Activated CD4-positive, alpha-beta memory T cell treated with anti-CD3 and anti-CD28 coated beads, Interleukin-2, amount 10 ng/mL, durations not matched to agents 7 days and 5 days (primary cell): ENCODE measurements around the gene TMEM168. TPM values are rescaled to one million over a fixed set of nuclear protein-coding genes. Genes with fewer than 3 reads are reported as not detected.

ENCODE experiments used
- CTCF ChIA-PET: fragments of 350-600 bp; sonication (Branson Sonifier 250); formaldehyde crosslinking; loops from one replicate; lab custom pipeline; 2021; ENCODE audit warnings: antibody characterized with exemption, inconsistent platforms; lab: Charles Lee
- POLR2A ChIA-PET: fragments of 350-600 bp; sonication (Branson Sonifier 250); formaldehyde crosslinking; loops from one replicate; lab custom pipeline; 2021; ENCODE audit warnings: antibody characterized with exemption; lab: Charles Lee
- DNase-seq: peaks from one replicate; pipeline ENCODE4 v3.0.0-alpha.2; 2020
- H3K27ac Mint-ChIP-seq: one replicate; pipeline ENCODE4 v1.8.0; 2021; ENCODE audit warnings: mild to moderate bottlenecking, mixed read lengths
- H3K27me3 Mint-ChIP-seq: one replicate; pipeline ENCODE4 v1.8.0; 2021; ENCODE audit warnings: mixed read lengths
- H3K36me3 Mint-ChIP-seq: one replicate; pipeline ENCODE4 v1.8.0; 2021; ENCODE audit warnings: low read depth, mixed read lengths
- H3K4me1 Mint-ChIP-seq: one replicate; pipeline ENCODE4 v1.8.0; 2021; ENCODE audit warnings: mixed read lengths
- H3K4me3 Mint-ChIP-seq: one replicate; pipeline ENCODE4 v1.8.0; 2021; ENCODE audit warnings: mild to moderate bottlenecking, mixed read lengths
- H3K9me3 Mint-ChIP-seq: one replicate; pipeline ENCODE4 v1.8.0; 2021; ENCODE audit warnings: mixed read lengths
- total RNA-seq, 2 experiments: library from RNA; stranded (reverse); gene quantifications; one replicate each; pipeline ENCODE4 v1.2.3, GENCODE V29; 2021

Gene TMEM168
- total RNA-seq, 2 experiments from 2014 or later = 15.3 to 19.5 TPM

DNA sequence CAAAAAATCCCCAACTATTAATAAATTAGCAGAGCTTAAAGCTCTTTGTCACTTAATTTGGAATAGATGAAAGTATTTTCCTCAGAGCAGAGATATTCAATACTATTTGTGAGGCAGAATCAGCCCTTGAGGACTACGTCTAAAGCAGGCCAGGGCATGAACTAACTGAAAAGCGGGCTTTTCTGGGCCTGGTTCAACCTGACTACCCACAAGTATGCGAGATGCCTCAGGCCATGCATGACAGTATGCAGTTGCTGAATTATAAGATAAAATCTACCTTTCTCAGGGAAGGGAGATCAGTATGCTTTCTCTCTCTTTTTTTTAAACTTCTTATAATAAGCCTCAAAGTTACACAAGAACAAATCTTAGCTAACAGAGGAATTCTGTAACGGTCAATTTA, 20.1 kb downstream of the TMEM168 start:
- Mint-ChIP-seq H3K4me3 (no peak overlapping the region), H3K36me3 (peaks cover 20% of the 10 kb centered on the region), H3K27ac (no peak overlapping the region), H3K4me1 (peaks cover 8% of the 10 kb centered on the region), H3K9me3 (no peaks in the 10 kb centered on the region), H3K27me3 (no peaks in the 10 kb centered on the region)
- ChIA-PET CTCF (no interaction called here), POLR2A (no interaction called here)
- no peak for DNase-seq

DNA sequence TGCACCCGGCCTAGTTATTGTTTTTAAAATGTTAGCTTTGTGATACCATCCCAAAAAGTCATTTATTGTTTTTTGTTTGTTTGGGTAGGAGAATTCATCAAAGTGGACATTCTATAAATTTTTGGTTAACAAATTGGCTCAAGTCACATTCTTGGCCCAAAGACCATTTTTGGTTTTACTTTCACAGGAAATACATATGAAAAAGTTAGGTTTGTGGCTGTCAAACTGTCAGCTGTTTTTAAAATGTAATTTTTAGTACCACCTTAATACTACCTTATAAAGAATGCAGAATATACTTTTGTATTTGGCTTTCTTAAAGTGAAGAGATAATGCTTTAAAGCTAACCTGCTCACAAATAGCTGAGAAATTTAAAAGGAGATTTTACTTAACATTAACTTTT, 25.1 kb downstream of the TMEM168 start:
- peaks cover 15% of the 10 kb centered on the region for H3K36me3 Mint-ChIP-seq
- peaks cover 17% of the 10 kb centered on the region for H3K4me1 Mint-ChIP-seq
- H3K27ac Mint-ChIP-seq = no peak overlapping the region
- no peaks in the 10 kb centered on the region for H3K27me3 Mint-ChIP-seq
- ChIA-PET POLR2A (no interaction called here), CTCF (no interaction called here)
- H3K9me3 Mint-ChIP-seq = no peaks in the 10 kb centered on the region
- no peak for DNase-seq
- H3K4me3 Mint-ChIP-seq = no peak overlapping the region

DNA sequence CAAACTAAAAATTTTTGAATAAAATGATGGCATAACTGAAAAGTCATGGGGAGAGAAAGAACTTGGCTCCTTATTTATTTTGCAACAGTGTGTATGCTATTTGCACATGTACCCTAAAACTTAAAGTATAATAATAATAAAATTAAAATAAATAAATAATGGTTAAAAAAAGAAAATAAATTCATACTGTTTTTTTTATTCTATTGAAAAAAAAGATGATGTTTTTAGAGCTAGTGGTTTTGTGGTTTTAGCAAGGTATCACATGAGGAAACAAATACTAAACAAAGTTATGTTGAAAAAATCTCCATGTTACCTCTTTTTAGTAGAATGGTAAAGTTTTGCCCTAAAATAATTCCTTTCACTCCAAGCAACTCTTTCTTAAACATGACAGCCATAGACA, 26.2 kb downstream of the TMEM168 start:
- peaks cover 11% of the 10 kb centered on the region for H3K36me3 Mint-ChIP-seq
- no peak for DNase-seq
- no peaks in the 10 kb centered on the region for H3K9me3 Mint-ChIP-seq
- H3K27ac Mint-ChIP-seq = no peak overlapping the region
- H3K27me3 Mint-ChIP-seq = no peaks in the 10 kb centered on the region
- ChIA-PET POLR2A (no interaction called here), CTCF (no interaction called here)
- H3K4me1 Mint-ChIP-seq = peaks cover 17% of the 10 kb centered on the region
- H3K4me3 Mint-ChIP-seq = no peak overlapping the region

DNA sequence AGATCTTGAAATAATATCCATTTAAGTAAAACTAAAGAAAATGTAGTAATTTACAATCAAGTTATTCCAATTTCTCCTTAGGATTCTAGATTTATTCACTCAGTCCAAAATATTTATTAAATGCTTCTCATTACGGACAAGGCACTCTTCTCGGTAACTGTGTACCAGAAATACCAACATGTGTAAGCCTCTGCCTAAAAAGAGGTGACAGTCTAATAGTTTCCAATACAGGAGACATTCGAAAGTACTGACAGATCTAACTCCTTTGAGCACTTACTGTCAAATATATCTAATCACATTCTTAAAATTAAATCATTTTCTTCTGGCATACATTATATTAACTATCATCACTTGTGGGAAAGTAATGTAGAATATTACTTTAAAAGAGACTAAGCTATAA, 26.9 kb downstream of the TMEM168 start:
- H3K36me3 Mint-ChIP-seq = peaks cover 11% of the 10 kb centered on the region

DNA sequence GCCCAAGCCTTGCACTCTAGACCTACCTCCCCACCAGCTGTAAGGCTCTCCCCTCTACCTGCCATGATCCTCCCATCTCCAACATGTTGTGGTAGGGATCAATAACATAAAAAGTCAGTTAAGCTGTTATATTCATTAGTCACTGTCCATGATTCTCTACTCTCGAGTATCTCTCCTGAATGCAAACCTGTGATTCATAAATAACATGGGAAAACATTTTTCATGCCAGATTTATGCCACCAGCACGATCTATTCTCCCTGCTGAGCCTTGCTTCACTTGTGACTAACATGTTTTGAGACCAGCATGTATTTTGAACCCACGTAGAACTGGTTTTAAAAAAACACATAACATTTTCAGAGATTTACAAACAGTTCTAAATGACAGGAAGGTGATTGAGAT, 30.3 kb downstream of the TMEM168 start:
- ChIA-PET POLR2A (interaction anchor here (2.6 kb wide), 1 partner anchor 30 kb away, joined by 5 read pairs; the partner anchor contains the start of gene TMEM168), CTCF (no interaction called here)
- Mint-ChIP-seq H3K4me3 (no peak overlapping the region), H3K4me1 (peaks cover 12% of the 10 kb centered on the region), H3K27me3 (no peaks in the 10 kb centered on the region), H3K36me3 (peaks cover 3% of the 10 kb centered on the region), H3K9me3 (no peaks in the 10 kb centered on the region), H3K27ac (no peak overlapping the region)
- no peak for DNase-seq

More for the DNA sequence above, 26.9 kb downstream of the TMEM168 start:
- H3K4me3 Mint-ChIP-seq = no peak overlapping the region
- no peaks in the 10 kb centered on the region for H3K27me3 Mint-ChIP-seq
- CTCF ChIA-PET = no interaction called here
- H3K9me3 Mint-ChIP-seq = no peaks in the 10 kb centered on the region
- peaks cover 17% of the 10 kb centered on the region for H3K4me1 Mint-ChIP-seq
- DNase-seq = no peak
- H3K27ac Mint-ChIP-seq = no peak overlapping the region
- POLR2A ChIA-PET = no interaction called here

DNA sequence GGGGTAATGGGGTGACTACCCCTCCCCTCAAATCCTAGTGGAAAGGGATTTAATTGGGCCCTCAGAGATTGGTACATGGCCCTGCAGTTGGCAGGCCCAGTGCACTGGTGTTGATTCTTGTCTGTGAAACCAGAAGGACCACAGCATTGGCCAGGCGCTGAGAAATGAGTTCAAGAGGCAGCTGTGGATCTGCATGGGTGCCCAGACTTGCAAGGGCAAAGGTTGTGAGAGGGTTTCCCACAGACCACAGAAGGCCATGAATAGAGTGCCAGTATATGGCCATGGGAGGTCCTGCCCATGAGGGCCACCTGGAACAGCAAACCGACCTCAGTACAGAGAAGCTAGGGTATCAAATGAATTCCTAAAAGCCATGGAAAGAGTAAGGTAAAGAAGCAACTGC, 32.9 kb downstream of the TMEM168 start:
- peaks cover 1% of the 10 kb centered on the region for H3K4me1 Mint-ChIP-seq
- peaks cover 3% of the 10 kb centered on the region for H3K36me3 Mint-ChIP-seq
- ChIA-PET CTCF (no interaction called here), POLR2A (no interaction called here)
- H3K27ac Mint-ChIP-seq = no peak overlapping the region
- H3K9me3 Mint-ChIP-seq = no peaks in the 10 kb centered on the region
- no peak overlapping the region for H3K4me3 Mint-ChIP-seq
- H3K27me3 Mint-ChIP-seq = no peaks in the 10 kb centered on the region
- DNase-seq = no peak

DNA sequence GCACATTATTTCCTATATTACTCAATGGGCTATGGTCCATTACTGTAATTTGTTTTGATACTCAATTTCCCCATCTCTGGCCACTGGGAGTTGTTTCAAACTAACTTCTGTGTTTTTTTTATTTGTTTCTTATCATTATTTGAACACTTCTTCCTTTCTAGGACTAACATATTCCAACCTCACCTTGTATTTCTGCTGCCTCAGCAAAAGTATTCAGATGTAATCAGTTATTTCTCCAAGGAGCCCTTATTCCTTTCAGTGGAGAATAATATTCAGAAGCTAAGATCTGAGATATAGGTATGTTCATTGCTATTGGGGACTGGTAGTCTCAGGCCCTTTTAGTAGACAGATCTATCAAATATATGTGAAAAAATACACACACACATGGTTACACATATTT, 36.9 kb downstream of the TMEM168 start:
- ChIA-PET POLR2A (no interaction called here), CTCF (no interaction called here)
- Mint-ChIP-seq H3K27me3 (peaks cover 5% of the 10 kb centered on the region), H3K27ac (no peak overlapping the region), H3K36me3 (no peaks in the 10 kb centered on the region), H3K4me3 (no peak overlapping the region), H3K9me3 (no peaks in the 10 kb centered on the region), H3K4me1 (peaks cover 1% of the 10 kb centered on the region)
- no peak for DNase-seq

DNA sequence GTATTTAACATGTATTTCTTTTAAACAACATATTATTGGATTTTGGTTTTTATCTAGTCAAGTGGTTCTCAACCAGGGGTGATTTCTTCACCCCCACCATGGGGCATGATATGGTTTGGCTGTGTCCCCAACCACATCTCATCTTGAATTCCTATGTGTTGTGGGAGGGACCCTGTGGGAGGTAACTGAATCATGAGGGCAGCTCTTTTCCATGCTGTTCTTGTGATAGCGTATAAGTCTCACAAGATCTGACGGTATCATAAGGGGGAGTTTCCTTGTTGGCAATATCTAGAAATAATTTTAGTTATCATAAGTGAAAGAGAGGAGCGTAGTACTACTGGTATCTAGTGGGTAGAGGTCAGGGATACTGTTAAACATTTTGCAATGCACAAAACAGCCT, 37.6 kb downstream of the TMEM168 start:
- ChIA-PET POLR2A (no interaction called here), CTCF (no interaction called here)
- Mint-ChIP-seq H3K4me3 (no peak overlapping the region), H3K36me3 (no peaks in the 10 kb centered on the region), H3K4me1 (peaks cover 1% of the 10 kb centered on the region), H3K9me3 (no peaks in the 10 kb centered on the region), H3K27me3 (peaks cover 5% of the 10 kb centered on the region), H3K27ac (no peak overlapping the region)
- DNase-seq = no peak

DNA sequence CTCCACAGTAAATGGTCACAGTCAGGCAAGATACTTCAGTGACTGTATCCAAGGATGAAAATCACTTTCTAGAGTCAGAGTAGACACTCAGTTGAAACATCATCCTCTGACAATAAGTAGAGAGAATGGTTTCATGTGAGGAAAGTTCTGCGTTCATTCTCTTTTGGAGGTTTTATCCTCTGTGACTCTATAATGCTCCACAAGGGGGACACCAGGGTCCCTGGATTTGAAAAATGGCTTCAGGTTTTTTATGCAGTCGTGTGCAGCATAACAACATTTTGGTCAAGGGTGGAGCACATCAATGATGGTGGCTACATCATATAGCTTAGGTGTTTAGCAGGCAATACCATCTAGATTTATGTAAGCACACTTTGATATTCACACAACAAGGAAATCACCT, 40.4 kb downstream of the TMEM168 start:
- POLR2A ChIA-PET = no interaction called here
- H3K9me3 Mint-ChIP-seq = no peaks in the 10 kb centered on the region
- no peak overlapping the region for H3K27ac Mint-ChIP-seq
- no peak for DNase-seq
- CTCF ChIA-PET = no interaction called here
- no peak overlapping the region for H3K4me3 Mint-ChIP-seq
- peaks cover 5% of the 10 kb centered on the region for H3K27me3 Mint-ChIP-seq
- no peaks in the 10 kb centered on the region for H3K4me1 Mint-ChIP-seq
- no peaks in the 10 kb centered on the region for H3K36me3 Mint-ChIP-seq

DNA sequence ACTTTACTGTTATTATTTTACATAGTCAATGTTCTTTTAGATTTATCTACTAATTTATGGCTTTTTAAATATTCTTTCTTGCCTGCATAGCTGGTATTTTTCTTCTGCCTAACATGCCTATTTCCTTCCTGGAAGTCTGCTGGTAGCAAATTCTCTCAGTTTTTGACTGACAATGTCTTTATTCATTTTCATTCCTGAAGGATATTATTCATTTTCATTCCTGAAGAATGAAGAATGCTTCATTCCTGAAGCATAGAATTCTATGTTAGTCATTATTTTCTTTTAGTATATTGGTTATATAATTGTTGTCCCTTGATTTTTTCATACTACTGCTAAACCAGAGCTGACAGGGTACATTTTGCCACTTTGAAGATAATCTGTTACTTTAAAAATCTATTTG, 41.8 kb downstream of the TMEM168 start:
- Mint-ChIP-seq H3K4me1 (no peaks in the 10 kb centered on the region), H3K9me3 (no peaks in the 10 kb centered on the region), H3K4me3 (no peak overlapping the region), H3K27ac (no peak overlapping the region), H3K27me3 (peaks cover 5% of the 10 kb centered on the region), H3K36me3 (no peaks in the 10 kb centered on the region)
- no peak for DNase-seq
- ChIA-PET POLR2A (no interaction called here), CTCF (no interaction called here)

DNA sequence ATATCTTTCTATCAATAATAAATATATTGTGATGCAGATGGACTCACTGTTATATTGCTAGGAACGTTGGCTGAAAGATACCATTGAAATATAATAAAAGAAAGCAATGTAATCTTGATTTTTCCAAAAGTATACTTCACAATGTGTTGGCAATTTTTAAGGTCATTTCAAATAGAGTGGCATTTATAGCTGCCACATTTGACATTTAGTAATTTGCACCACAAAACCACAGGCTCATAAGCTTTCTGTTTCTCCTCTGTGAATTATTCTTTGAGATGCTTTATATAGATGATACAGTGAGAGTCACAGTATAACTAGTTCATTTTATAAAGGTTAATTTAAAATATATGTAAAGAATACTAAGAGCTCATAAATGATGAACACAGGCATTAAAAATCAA, 44.6 kb downstream of the TMEM168 start:
- DNase-seq = no peak
- CTCF ChIA-PET = no interaction called here
- no peaks in the 10 kb centered on the region for H3K9me3 Mint-ChIP-seq
- no peak overlapping the region for H3K27ac Mint-ChIP-seq
- peaks cover 3% of the 10 kb centered on the region for H3K27me3 Mint-ChIP-seq
- POLR2A ChIA-PET = no interaction called here
- H3K4me1 Mint-ChIP-seq = no peaks in the 10 kb centered on the region
- H3K36me3 Mint-ChIP-seq = no peaks in the 10 kb centered on the region
- H3K4me3 Mint-ChIP-seq = no peak overlapping the region

DNA sequence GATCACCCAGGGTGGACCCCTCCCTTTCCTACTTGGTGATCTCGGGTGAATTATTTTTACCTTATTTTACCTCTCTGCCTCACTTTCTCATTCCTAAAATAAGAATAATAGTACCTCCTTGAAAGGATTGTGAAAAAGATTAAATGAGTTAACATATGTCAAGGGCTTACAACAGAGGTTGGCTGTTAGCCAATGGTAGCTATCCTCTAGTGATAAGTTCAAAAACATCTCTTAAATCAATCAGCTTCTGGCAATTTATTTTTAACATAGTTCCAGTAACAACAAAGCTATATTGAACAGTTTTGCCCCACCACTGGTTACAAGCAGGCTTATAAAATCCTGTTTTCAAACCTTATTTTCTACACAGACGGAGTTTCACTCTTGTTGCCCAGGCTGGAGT, 45.4 kb downstream of the TMEM168 start:
- DNase-seq = no peak
- ChIA-PET CTCF (no interaction called here), POLR2A (no interaction called here)
- H3K36me3 Mint-ChIP-seq = no peaks in the 10 kb centered on the region
- no peak overlapping the region for H3K4me3 Mint-ChIP-seq
- no peaks in the 10 kb centered on the region for H3K4me1 Mint-ChIP-seq
- H3K9me3 Mint-ChIP-seq = no peaks in the 10 kb centered on the region
- H3K27ac Mint-ChIP-seq = no peak overlapping the region
- H3K27me3 Mint-ChIP-seq = no peaks in the 10 kb centered on the region

DNA sequence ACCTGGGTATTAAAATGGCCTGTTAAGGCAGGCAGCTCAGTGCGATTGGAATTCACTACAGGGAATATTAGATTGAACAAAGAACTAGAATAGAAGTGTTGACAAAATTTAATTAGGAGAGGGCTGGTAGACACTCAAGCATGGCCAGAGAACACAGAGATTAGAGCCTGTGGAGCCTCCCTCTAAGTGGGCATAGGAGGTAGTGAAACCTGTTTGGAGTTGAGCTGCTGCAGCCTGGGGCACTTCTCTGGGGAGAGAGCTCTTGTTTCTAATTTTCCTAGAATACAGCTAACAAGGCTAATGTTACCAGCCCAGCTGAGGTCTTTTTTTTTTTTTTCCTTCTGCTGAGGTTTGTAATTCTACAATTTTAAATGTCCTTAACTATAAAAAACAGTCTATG, 46.4 kb downstream of the TMEM168 start:
- Mint-ChIP-seq H3K4me3 (no peak overlapping the region), H3K36me3 (no peaks in the 10 kb centered on the region), H3K9me3 (no peaks in the 10 kb centered on the region), H3K4me1 (no peaks in the 10 kb centered on the region), H3K27me3 (no peaks in the 10 kb centered on the region), H3K27ac (no peak overlapping the region)
- DNase-seq = no peak
- POLR2A ChIA-PET = interaction anchor here (1.2 kb wide), 1 partner anchor 15 kb away, joined by 3 read pairs; no protein-coding TSS in a partner anchor
- CTCF ChIA-PET = interaction anchor here (0.7 kb wide), 1 partner anchor 346 kb away, joined by 4 read pairs; no protein-coding TSS in a partner anchor

DNA sequence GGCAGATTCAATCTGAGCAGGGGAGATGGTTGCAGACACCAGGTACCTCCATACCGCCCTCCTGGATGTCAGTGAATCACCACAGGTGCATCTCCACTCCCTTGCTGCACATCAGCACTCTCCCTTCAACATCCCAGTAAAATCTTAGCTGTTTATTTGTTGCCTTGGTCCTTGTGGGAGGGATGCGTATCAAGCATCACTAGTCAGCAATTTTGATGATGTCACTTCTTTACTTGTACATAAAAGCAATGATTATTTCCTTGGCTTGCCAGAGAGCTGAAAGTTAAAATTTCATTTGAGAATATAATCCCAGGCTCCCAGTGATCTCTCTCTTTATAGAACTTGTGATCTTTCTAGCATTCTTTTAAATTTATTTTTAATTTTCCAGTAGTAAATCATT, 49.5 kb downstream of the TMEM168 start:
- Mint-ChIP-seq H3K27ac (no peak overlapping the region), H3K4me1 (no peaks in the 10 kb centered on the region), H3K4me3 (no peak overlapping the region), H3K36me3 (no peaks in the 10 kb centered on the region), H3K9me3 (peaks cover 3% of the 10 kb centered on the region), H3K27me3 (no peaks in the 10 kb centered on the region)
- POLR2A ChIA-PET = no interaction called here
- CTCF ChIA-PET = no interaction called here
- no peak for DNase-seq
